ENCODE results near the gene CWC22.

- TF ChIP-seq, protein P1, sequence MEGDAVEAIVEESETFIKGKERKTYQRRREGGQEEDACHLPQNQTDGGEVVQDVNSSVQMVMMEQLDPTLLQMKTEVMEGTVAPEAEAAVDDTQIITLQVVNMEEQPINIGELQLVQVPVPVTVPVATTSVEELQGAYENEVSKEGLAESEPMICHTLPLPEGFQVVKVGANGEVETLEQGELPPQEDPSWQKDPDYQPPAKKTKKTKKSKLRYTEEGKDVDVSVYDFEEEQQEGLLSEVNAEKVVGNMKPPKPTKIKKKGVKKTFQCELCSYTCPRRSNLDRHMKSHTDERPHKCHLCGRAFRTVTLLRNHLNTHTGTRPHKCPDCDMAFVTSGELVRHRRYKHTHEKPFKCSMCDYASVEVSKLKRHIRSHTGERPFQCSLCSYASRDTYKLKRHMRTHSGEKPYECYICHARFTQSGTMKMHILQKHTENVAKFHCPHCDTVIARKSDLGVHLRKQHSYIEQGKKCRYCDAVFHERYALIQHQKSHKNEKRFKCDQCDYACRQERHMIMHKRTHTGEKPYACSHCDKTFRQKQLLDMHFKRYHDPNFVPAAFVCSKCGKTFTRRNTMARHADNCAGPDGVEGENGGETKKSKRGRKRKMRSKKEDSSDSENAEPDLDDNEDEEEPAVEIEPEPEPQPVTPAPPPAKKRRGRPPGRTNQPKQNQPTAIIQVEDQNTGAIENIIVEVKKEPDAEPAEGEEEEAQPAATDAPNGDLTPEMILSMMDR (IDR thresholded peaks at IDR 0.05; ENCODE audit: poor library complexity, severe bottlenecking): no peak
- TF ChIP-seq, protein P2, sequence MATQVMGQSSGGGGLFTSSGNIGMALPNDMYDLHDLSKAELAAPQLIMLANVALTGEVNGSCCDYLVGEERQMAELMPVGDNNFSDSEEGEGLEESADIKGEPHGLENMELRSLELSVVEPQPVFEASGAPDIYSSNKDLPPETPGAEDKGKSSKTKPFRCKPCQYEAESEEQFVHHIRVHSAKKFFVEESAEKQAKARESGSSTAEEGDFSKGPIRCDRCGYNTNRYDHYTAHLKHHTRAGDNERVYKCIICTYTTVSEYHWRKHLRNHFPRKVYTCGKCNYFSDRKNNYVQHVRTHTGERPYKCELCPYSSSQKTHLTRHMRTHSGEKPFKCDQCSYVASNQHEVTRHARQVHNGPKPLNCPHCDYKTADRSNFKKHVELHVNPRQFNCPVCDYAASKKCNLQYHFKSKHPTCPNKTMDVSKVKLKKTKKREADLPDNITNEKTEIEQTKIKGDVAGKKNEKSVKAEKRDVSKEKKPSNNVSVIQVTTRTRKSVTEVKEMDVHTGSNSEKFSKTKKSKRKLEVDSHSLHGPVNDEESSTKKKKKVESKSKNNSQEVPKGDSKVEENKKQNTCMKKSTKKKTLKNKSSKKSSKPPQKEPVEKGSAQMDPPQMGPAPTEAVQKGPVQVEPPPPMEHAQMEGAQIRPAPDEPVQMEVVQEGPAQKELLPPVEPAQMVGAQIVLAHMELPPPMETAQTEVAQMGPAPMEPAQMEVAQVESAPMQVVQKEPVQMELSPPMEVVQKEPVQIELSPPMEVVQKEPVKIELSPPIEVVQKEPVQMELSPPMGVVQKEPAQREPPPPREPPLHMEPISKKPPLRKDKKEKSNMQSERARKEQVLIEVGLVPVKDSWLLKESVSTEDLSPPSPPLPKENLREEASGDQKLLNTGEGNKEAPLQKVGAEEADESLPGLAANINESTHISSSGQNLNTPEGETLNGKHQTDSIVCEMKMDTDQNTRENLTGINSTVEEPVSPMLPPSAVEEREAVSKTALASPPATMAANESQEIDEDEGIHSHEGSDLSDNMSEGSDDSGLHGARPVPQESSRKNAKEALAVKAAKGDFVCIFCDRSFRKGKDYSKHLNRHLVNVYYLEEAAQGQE (IDR thresholded peaks at IDR 0.05; ENCODE audit: borderline replicate concordance): no peak
Observed at GRCh38 chr2:180033993-180034894, 27.1 kb upstream of the CWC22 start.

Measured in neural cell (in vitro differentiated cells).